HepG2 (cell line): ENCODE data around the gene NFKBIA. TPM values are rescaled to one million over a fixed set of nuclear protein-coding genes. Genes with fewer than 3 reads are reported as not detected.

ENCODE experiments used
- ATF7 ChIP-seq, 2 experiments: fragments of 450-650 bp in 1 of 2; sonication (generic) in 1 of 2; formaldehyde crosslinking in 1 of 2; IDR thresholded peaks; 2 replicates each; pipeline versions ENCODE4 v1.4.0 to v1.6.1; 2016 to 2020; ENCODE audit warnings: antibody characterized with exemption in 1 of 2, mild to moderate bottlenecking in 1 of 2, missing genetic modification reagents in 1 of 2
- GPN1 ChIP-seq: sonication (generic); formaldehyde crosslinking; IDR thresholded peaks from 2 replicates; pipeline ENCODE4 v1.5.1; 2020; ENCODE audit warnings: missing genetic modification reagents, borderline replicate concordance
- KDM4B ChIP-seq: sonication (generic); formaldehyde crosslinking; IDR thresholded peaks from 2 replicates; pipeline ENCODE4 v1.4.0; 2020; ENCODE audit warnings: missing genetic modification reagents
- NFAT5 ChIP-seq: sonication (generic); formaldehyde crosslinking; IDR thresholded peaks from 2 replicates; pipeline ENCODE4 v1.4.0; 2020; ENCODE audit warnings: missing genetic modification reagents
- NR2F2 ChIP-seq: IDR thresholded peaks from 2 replicates; pipeline ENCODE4 v1.6.1; 2012; ENCODE audit warnings: low read depth, inconsistent platforms, borderline replicate concordance
- POGK ChIP-seq: sonication (generic); formaldehyde crosslinking; conservative IDR thresholded peaks from 2 replicates; pipeline ENCODE4 v1.8.0; 2022; ENCODE audit warnings: mild to moderate bottlenecking, moderate library complexity, missing genetic modification reagents
- SAFB2 ChIP-seq: sonication (generic); formaldehyde crosslinking; IDR thresholded peaks from 2 replicates; pipeline ENCODE4 v1.5.1; 2020; ENCODE audit warnings: missing genetic modification reagents, low read depth, mild to moderate bottlenecking, borderline replicate concordance
- SALL2 ChIP-seq: sonication (generic); formaldehyde crosslinking; IDR thresholded peaks from 2 replicates; pipeline ENCODE4 v1.8.1; 2023; ENCODE audit warnings: mild to moderate bottlenecking, missing genetic modification reagents, inconsistent platforms
- SATB2 ChIP-seq: sonication (generic); formaldehyde crosslinking; IDR thresholded peaks from 2 replicates; pipeline ENCODE4 v1.5.0; 2020; ENCODE audit warnings: missing genetic modification reagents
- THAP9 ChIP-seq: sonication (generic); formaldehyde crosslinking; IDR thresholded peaks from 2 replicates; pipeline ENCODE4; 2020; ENCODE audit warnings: missing genetic modification reagents, mild to moderate bottlenecking, borderline replicate concordance
- YEATS2 ChIP-seq: sonication (generic); formaldehyde crosslinking; IDR thresholded peaks from 2 replicates; pipeline ENCODE4 v1.4.0; 2020; ENCODE audit warnings: missing genetic modification reagents, borderline replicate concordance
- ZBTB33 ChIP-seq: sonication (generic); formaldehyde crosslinking; IDR thresholded peaks from 2 replicates; pipeline ENCODE4 v1.4.0; 2020; ENCODE audit warnings: missing genetic modification reagents
- ZIK1 ChIP-seq: sonication (generic); formaldehyde crosslinking; IDR thresholded peaks from 2 replicates; pipeline ENCODE4 v1.5.0; 2020; ENCODE audit warnings: mild to moderate bottlenecking, low read depth, missing genetic modification reagents, borderline replicate concordance
- ZNF468 ChIP-seq: sonication (generic); formaldehyde crosslinking; IDR thresholded peaks from 2 replicates; pipeline ENCODE4 v1.8.0; 2022; ENCODE audit warnings: mild to moderate bottlenecking, moderate library complexity, missing genetic modification reagents
- ZNF672 ChIP-seq: sonication (generic); formaldehyde crosslinking; IDR thresholded peaks from 2 replicates; pipeline ENCODE4 v1.8.1; 2022; ENCODE audit warnings: missing genetic modification reagents
- polyA plus RNA-seq, 8 experiments: library from polyadenylated mRNA; depleted of rRNA in 3 of 8; stranded (reverse) in 7 of 8; unstranded in 1 of 8; fragments of >200 nt; fragmentation: Illumina TruSeq in 4 of 8; extraction: Trizol in 4 of 8; gene quantifications; 2 replicates each; pipeline versions ENCODE4 v1.2.1 to v1.2.3, GENCODE V29; 2011 to 2016; ENCODE audit warnings: low read depth in 4 of 8, missing spikeins in 1 of 8, mixed read lengths in 1 of 8; ENCODE audit not compliant: insufficient read depth in 1 of 8
- total RNA-seq, 5 experiments: library from RNA; depleted of rRNA; stranded (reverse); fragments of >200 nt; fragmentation: Illumina TruSeq; extraction: Trizol; gene quantifications; 2 replicates each; pipeline ENCODE4 v1.2.3, GENCODE V29; 2016; ENCODE audit warnings: low read depth in 1 of 5

NFKBIA gene
- total and polyA plus RNA-seq, 2 of the 13 experiments (the other 11 are each of a cell fraction or from before 2014, with no cell fraction given): 197 to 319 TPM

GRCh38 chr14:35403603-35404448 lies 723 bp downstream of the NFKBIA start (continued):
- TF ChIP-seq ZBTB33 (CRISPR knock-in tag): peak; percentile 77
- no peak for TF ChIP-seq NR2F2
- peak; percentile 97 for TF ChIP-seq SATB2 (CRISPR knock-in tag)
- TF ChIP-seq SALL2: peak; percentile 78; the same call in 1 of the 2 replicates
- 0 out of 2 replicates have a peak, but pooled peaks have one; percentile 25 for TF ChIP-seq ATF7 (IDR thresholded peaks at IDR 0.05)
- TF ChIP-seq ATF7 (CRISPR knock-in tag; IDR thresholded peaks at IDR 0.05): peak; percentile 95
- peak; percentile 61 for TF ChIP-seq THAP9 (CRISPR knock-in tag)
- TF ChIP-seq GPN1: 0 out of 2 replicates have a peak, but pooled peaks have one; percentile 62
- peak; percentile 100 for TF ChIP-seq KDM4B (CRISPR knock-in tag)
- peak; percentile 77; the same call in 1 of the 2 replicates for TF ChIP-seq ZIK1 (CRISPR knock-in tag)
- TF ChIP-seq POGK (CRISPR knock-in tag): peak; percentile 92
- peak; percentile 91 for TF ChIP-seq SAFB2
- no peak for TF ChIP-seq ZNF672
- peak; percentile 95; the same call in 1 of the 2 replicates for TF ChIP-seq NFAT5
- TF ChIP-seq YEATS2 (CRISPR knock-in tag): peak; percentile 94
- peak; percentile 89 for TF ChIP-seq ZNF468 (CRISPR knock-in tag)
